Endothelial cell of umbilical vein (primary cell): ENCODE measurements around the gene RPL38. TPM values are rescaled to one million over a fixed set of nuclear protein-coding genes. Genes with fewer than 3 reads are reported as not detected.

ENCODE experiments used
- BruUV-seq: library from RNA; stranded (reverse); fragments of 400-500 nt; replicated peaks from 2 replicates; lab custom pipeline; 2021; lab: Mats Ljungman, UMichigan
- CTCF ChIA-PET: fragments of 300-600, 350-600 bp; sonication (Branson Sonifier 250); formaldehyde crosslinking; loops from one replicate; lab custom pipeline; 2021; ENCODE audit warnings: antibody characterized with exemption, inconsistent platforms; lab: Charles Lee
- POLR2A ChIA-PET: fragments of 300-600, 350-600 bp; sonication (Branson Sonifier 250); formaldehyde crosslinking; loops from one replicate; lab custom pipeline; 2021; ENCODE audit warnings: antibody characterized with exemption, inconsistent platforms; lab: Charles Lee
- DNase-seq: peaks from one replicate; pipeline ENCODE4 v3.0.0-alpha.2; 2011; ENCODE audit warnings: low read depth, low spot score
- FAIRE-seq: peaks from 2 replicates; lab custom pipeline; 2011; peaks lifted over from hg19 to GRCh38; lab: Jason Lieb, UNC
- H2AFZ ChIP-seq: 2 replicates; pipeline ENCODE4 v1.6.0; 2012; ENCODE audit warnings: low read depth, low read length, control low read depth, inconsistent platforms
- H3K27ac ChIP-seq: 2 replicates; pipeline ENCODE4 v1.5.1; 2011; ENCODE audit warnings: low read depth, mild to moderate bottlenecking, control low read depth, low read length, moderate library complexity; ENCODE audit not compliant: insufficient read depth
- H3K27me3 ChIP-seq, 2 experiments: 2 replicates each; pipeline versions ENCODE4 v1.6.0 to v1.6.1; 2011; ENCODE audit warnings: low read length in 2 of 2, mixed read lengths in 1 of 2; ENCODE audit not compliant: control insufficient read depth in 2 of 2, insufficient read depth in 2 of 2
- H3K36me3 ChIP-seq, 2 experiments: 2 replicates in 1 of 2; 3 replicates in 1 of 2; pipeline ENCODE4 v1.5.1; 2011; ENCODE audit warnings: low read length in 2 of 2, mild to moderate bottlenecking in 1 of 2, moderate library complexity in 1 of 2; ENCODE audit not compliant: control insufficient read depth in 2 of 2, insufficient read depth in 2 of 2; ENCODE audit errors: extremely low read depth in 1 of 2
- H3K4me1 ChIP-seq: 3 replicates; pipeline ENCODE4 v1.5.1; 2011; ENCODE audit warnings: mild to moderate bottlenecking, low read length; ENCODE audit not compliant: control insufficient read depth, insufficient read depth; ENCODE audit errors: extremely low read depth
- H3K4me2 ChIP-seq: 2 replicates; pipeline ENCODE4 v1.6.1; 2011; ENCODE audit warnings: low read length, control low read depth, mixed read lengths; ENCODE audit not compliant: insufficient read depth
- H3K4me3 ChIP-seq, 3 experiments: fragments of 200-600 bp in 1 of 3; sonication (generic), shearing (Covaris generic) in 1 of 3; replicated peaks in 1 of 3; 2 replicates each; pipeline ENCODE4 v1.5.1; 2011 to 2016; ENCODE audit warnings: control low read depth in 3 of 3, low read length in 3 of 3, mild to moderate bottlenecking in 2 of 3, inconsistent platforms in 1 of 3, low read depth in 1 of 3, moderate library complexity in 1 of 3; ENCODE audit not compliant: insufficient read depth in 1 of 3
- H3K79me2 ChIP-seq: 2 replicates; pipeline ENCODE4 v1.6.0; 2012; ENCODE audit warnings: low read length, inconsistent platforms; ENCODE audit not compliant: control insufficient read depth, insufficient read depth
- H3K9ac ChIP-seq: replicated peaks from 2 replicates; pipeline ENCODE3; 2011; ENCODE audit warnings: low read length, control low read depth; ENCODE audit not compliant: insufficient read depth; ENCODE audit errors: extremely low read depth
- H3K9me1 ChIP-seq: replicated peaks from 3 replicates; pipeline ENCODE4 v1.6.0; 2011; ENCODE audit warnings: mild to moderate bottlenecking, low read length; ENCODE audit not compliant: control insufficient read depth, insufficient read depth; ENCODE audit errors: extremely low read depth
- H3K9me3 ChIP-seq: replicated peaks from 2 replicates; pipeline ENCODE4 v1.5.1; 2012; ENCODE audit warnings: low read length, inconsistent platforms; ENCODE audit not compliant: control insufficient read depth, insufficient read depth
- H4K20me1 ChIP-seq: replicated peaks from 2 replicates; pipeline ENCODE3; 2011; ENCODE audit warnings: mild to moderate bottlenecking, low read length; ENCODE audit not compliant: control insufficient read depth, insufficient read depth; ENCODE audit errors: extremely low read depth
- FOS ChIP-seq: IDR thresholded peaks from 2 replicates; pipeline ENCODE4 v1.6.1; 2011; ENCODE audit warnings: mild to moderate bottlenecking, low read length, moderate library complexity, borderline replicate concordance; ENCODE audit not compliant: insufficient read depth
- MYC ChIP-seq: IDR thresholded peaks from one replicate; pipeline ENCODE4 v1.6.1; 2011; ENCODE audit warnings: mild to moderate bottlenecking, low read depth, low read length
- POLR2A ChIP-seq: IDR thresholded peaks from 2 replicates; pipeline ENCODE4 v1.6.1; 2012; ENCODE audit warnings: low read depth, mild to moderate bottlenecking, control low read depth, low read length
- POLR2AphosphoS5 ChIP-seq: IDR thresholded peaks from 2 replicates; pipeline ENCODE4 v1.6.1; 2012; ENCODE audit warnings: low read depth, mild to moderate bottlenecking, control low read depth, low read length, moderate library complexity; ENCODE audit not compliant: insufficient read depth
- dilution Hi-C: fragments of 300-500 bp; cut with MboI; formaldehyde crosslinking; loops from one replicate; pipeline ENCODE4 v1.15.0; 2019; ENCODE audit warnings: low sequenced_read_pairs; ENCODE audit not compliant: extremely low pct_ligation_motif_present
- intact Hi-C: fragments of 100-400 bp; cut with micrococcal nuclease; formaldehyde crosslinking; loops from one replicate; pipeline ENCODE4 v1.10.0; 2022
- polyA plus RNA-seq, 4 experiments: library from polyadenylated mRNA; depleted of rRNA in 3 of 4; stranded (reverse) in 3 of 4; unstranded in 1 of 4; fragments of >200 nt; gene quantifications; 2 replicates each; pipeline versions ENCODE4 v1.2.1 to v1.2.3, GENCODE V29; 2011 to 2012; ENCODE audit warnings: missing spikeins in 1 of 4
- total RNA-seq: library from RNA; stranded (reverse); gene quantifications from 2 replicates; pipeline ENCODE4 v1.2.3, GENCODE V29; 2021
- TF ChIP-seq, protein P1 (sequence below), 2 donors: IDR thresholded peaks; 1 replicate in 1 of 2; 2 replicates in 1 of 2; pipeline ENCODE4 v1.5.1; 2011; ENCODE audit warnings: low read length in 2 of 2, mild to moderate bottlenecking in 2 of 2, moderate library complexity in 2 of 2, control low read depth in 1 of 2, inconsistent platforms in 1 of 2, low read depth in 1 of 2; ENCODE audit not compliant: insufficient read depth in 1 of 2; ENCODE audit errors: extremely low read depth in 1 of 2
- TF ChIP-seq, protein P2 (sequence below): IDR thresholded peaks from 2 replicates; pipeline ENCODE4 v1.6.1; 2011; ENCODE audit not compliant: insufficient read depth, insufficient read length

RPL38 gene
- total and polyA plus RNA-seq, 2 donors (not counting 3 experiments of a cell fraction or from before 2014, with no cell fraction given) = 256 to 1,006 TPM

DNA sequence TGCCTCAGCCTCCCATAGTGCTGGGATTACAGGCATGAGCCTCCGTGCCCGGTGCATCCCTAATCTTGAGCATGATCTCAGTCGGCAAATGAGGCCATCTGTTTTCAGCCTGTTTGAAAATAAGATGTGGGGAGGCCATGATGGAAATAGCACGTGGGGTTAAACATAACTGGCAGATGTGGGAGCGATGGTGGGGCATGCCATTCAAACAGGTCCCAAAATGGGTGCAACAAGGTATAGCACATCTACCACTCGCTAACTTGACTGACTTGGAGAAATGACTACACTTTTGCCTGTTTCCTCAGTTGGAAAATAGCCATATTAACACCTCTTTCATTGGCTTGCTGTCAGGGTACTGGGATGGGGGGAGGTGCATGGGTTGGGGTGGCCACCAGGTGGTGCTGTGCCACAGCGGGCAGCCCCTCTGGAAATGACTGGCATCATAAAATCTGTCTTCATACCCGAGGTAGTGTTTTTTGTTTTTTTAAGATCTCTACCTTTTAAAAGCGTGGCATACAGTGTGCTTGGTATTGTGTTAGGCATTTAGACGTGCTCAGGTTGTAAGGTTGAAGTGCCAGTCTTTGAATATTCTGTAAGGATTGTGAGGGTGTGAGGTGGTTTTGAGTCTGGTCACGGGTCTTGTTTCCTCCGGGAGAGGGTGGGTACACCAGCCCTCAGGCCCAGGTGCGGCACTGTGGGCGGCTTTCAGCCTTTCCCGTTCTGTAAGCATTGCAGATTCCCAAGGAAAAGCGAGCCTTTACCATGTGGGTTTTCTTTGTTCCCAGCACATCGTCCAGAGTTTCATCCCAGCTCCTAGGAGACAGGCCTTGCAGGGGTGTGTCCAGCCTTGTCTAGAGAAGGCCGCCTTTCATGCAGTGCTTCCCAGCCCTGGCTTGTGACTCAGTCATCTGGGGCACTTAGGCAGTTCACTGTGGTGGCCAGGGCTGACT is 7.0 kb downstream of the RPL38 start:
- intact Hi-C loops (loop anchor here (1.0 to 5.0 kb wide), 3 partner anchors 87 to 247 kb away; partner anchors contain the start of gene GPR142), dilution Hi-C loops (no loop called here)
- H3K4me2 ChIP-seq = no peak overlapping the region
- peak; percentile 76 for TF ChIP-seq POLR2AphosphoS5
- TF ChIP-seq POLR2A = peak; percentile 75
- TF ChIP-seq, protein P1, sequence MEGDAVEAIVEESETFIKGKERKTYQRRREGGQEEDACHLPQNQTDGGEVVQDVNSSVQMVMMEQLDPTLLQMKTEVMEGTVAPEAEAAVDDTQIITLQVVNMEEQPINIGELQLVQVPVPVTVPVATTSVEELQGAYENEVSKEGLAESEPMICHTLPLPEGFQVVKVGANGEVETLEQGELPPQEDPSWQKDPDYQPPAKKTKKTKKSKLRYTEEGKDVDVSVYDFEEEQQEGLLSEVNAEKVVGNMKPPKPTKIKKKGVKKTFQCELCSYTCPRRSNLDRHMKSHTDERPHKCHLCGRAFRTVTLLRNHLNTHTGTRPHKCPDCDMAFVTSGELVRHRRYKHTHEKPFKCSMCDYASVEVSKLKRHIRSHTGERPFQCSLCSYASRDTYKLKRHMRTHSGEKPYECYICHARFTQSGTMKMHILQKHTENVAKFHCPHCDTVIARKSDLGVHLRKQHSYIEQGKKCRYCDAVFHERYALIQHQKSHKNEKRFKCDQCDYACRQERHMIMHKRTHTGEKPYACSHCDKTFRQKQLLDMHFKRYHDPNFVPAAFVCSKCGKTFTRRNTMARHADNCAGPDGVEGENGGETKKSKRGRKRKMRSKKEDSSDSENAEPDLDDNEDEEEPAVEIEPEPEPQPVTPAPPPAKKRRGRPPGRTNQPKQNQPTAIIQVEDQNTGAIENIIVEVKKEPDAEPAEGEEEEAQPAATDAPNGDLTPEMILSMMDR (IDR thresholded peaks at IDR 0.05; ENCODE audit: extremely low read depth in 1 of 2, insufficient read depth in 1 of 2, low read depth in 1 of 2, low read length in 2 of 2) = peak; percentile 96 to 99
- TF ChIP-seq, protein P2, sequence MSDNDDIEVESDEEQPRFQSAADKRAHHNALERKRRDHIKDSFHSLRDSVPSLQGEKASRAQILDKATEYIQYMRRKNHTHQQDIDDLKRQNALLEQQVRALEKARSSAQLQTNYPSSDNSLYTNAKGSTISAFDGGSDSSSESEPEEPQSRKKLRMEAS = no peak
- no peak for TF ChIP-seq FOS
- no peak for TF ChIP-seq MYC
- peak; percentile 78 for FAIRE-seq
- CTCF ChIA-PET = interaction anchor here (1.3 to 2.5 kb wide), 4 partner anchors 11 to 245 kb away, joined by 3 to 10 read pairs (median 4); partner anchors contain the start of gene BTBD17
- peaks cover 28% of the 10 kb centered on the region for H3K79me2 ChIP-seq
- no peaks in the 10 kb centered on the region for H3K9me1 ChIP-seq
- DNase-seq = peak; percentile 79
- H3K9me3 ChIP-seq = no peaks in the 10 kb centered on the region
- POLR2A ChIA-PET = no interaction called here
- H4K20me1 ChIP-seq = no peaks in the 10 kb centered on the region
- no TSS peak for BruUV-seq
- no peaks in the 10 kb centered on the region for H3K27me3 ChIP-seq
- H3K27ac ChIP-seq = no peak overlapping the region
- no peak overlapping the region for H3K9ac ChIP-seq
- H2AFZ ChIP-seq = no peak overlapping the region
- H3K4me1 ChIP-seq = peaks cover 26% of the 10 kb centered on the region
- no peak overlapping the region for H3K4me3 ChIP-seq
- H3K36me3 ChIP-seq = peaks cover 21 to 24% of the 10 kb centered on the region in 2 experiments
